H9 (cell line): ENCODE data around the gene MLKL. TPM values are rescaled to one million over a fixed set of nuclear protein-coding genes. Genes with fewer than 3 reads are reported as not detected.

Source experiments
- DNase-seq: peaks from one replicate; pipeline ENCODE4 v3.0.0-alpha.2; 2017
- H2AFZ ChIP-seq: one replicate; pipeline ENCODE4 v1.6.1; 2013; ENCODE audit warnings: mild to moderate bottlenecking, low read length, control low read depth, moderate library complexity
- H2AK5ac ChIP-seq: 2 replicates; pipeline ENCODE4 v1.6.1; 2013; ENCODE audit warnings: low read length, control low read depth, mixed read lengths; ENCODE audit not compliant: insufficient read length
- H2BK120ac ChIP-seq: one replicate; pipeline ENCODE4 v1.6.1; 2013; ENCODE audit warnings: low read depth, mild to moderate bottlenecking, low read length, control low read depth, inconsistent platforms; ENCODE audit not compliant: poor library complexity, severe bottlenecking
- H2BK12ac ChIP-seq: 2 replicates; pipeline ENCODE4 v1.6.1; 2013; ENCODE audit warnings: low read length, control low read depth, mixed read lengths, low read depth; ENCODE audit not compliant: insufficient read length
- H2BK15ac ChIP-seq: 2 replicates; pipeline ENCODE4 v1.6.1; 2013; ENCODE audit warnings: low read depth, low read length, control low read depth
- H2BK20ac ChIP-seq: one replicate; pipeline ENCODE4 v1.6.1; 2013; ENCODE audit warnings: low read depth, mild to moderate bottlenecking, low read length, control low read depth, inconsistent platforms; ENCODE audit not compliant: poor library complexity, severe bottlenecking
- H2BK5ac ChIP-seq: 2 replicates; pipeline ENCODE4 v1.6.1; 2013; ENCODE audit warnings: low read length, control low read depth, mixed read lengths; ENCODE audit not compliant: insufficient read length
- H3K14ac ChIP-seq: 2 replicates; pipeline ENCODE4 v1.6.1; 2013; ENCODE audit warnings: low read length, control low read depth; ENCODE audit not compliant: insufficient read depth
- H3K18ac ChIP-seq: 2 replicates; pipeline ENCODE4 v1.6.1; 2013; ENCODE audit warnings: low read depth, mild to moderate bottlenecking, mixed read lengths, low read length, control low read depth; ENCODE audit not compliant: insufficient read length
- H3K23ac ChIP-seq: 2 replicates; pipeline ENCODE4 v1.6.1; 2013; ENCODE audit warnings: low read length, control low read depth, mixed read lengths, low read depth; ENCODE audit not compliant: insufficient read length
- H3K23me2 ChIP-seq: 2 replicates; pipeline ENCODE4 v1.6.1; 2013; ENCODE audit warnings: low read depth, mild to moderate bottlenecking, mixed read lengths, low read length, control low read depth; ENCODE audit not compliant: insufficient read length, poor library complexity, severe bottlenecking
- H3K27ac ChIP-seq: 2 replicates; pipeline ENCODE4 v1.5.1; 2013; ENCODE audit warnings: low read length, control low read depth, mixed read lengths, low read depth; ENCODE audit not compliant: insufficient read length
- H3K27me3 ChIP-seq: 2 replicates; pipeline ENCODE4 v1.6.1; 2013; ENCODE audit warnings: low read length, control low read depth, inconsistent platforms; ENCODE audit not compliant: insufficient read depth
- H3K4ac ChIP-seq: 2 replicates; pipeline ENCODE4 v1.6.1; 2013; ENCODE audit warnings: low read depth, mild to moderate bottlenecking, control low read depth, inconsistent platforms, low read length, moderate library complexity
- H3K4me1 ChIP-seq: 2 replicates; pipeline ENCODE4 v1.6.1; 2013; ENCODE audit warnings: low read length, control low read depth, inconsistent platforms; ENCODE audit not compliant: insufficient read depth
- H3K4me2 ChIP-seq: 2 replicates; pipeline ENCODE4 v1.6.1; 2013; ENCODE audit warnings: low read length, control low read depth, mixed read lengths; ENCODE audit not compliant: insufficient read length, insufficient read depth
- H3K56ac ChIP-seq: 2 replicates; pipeline ENCODE4 v1.6.1; 2013; ENCODE audit warnings: low read depth, mild to moderate bottlenecking, mixed read lengths, low read length, control low read depth; ENCODE audit not compliant: insufficient read length
- H3K79me1 ChIP-seq: 2 replicates; pipeline ENCODE4 v1.6.1; 2013; ENCODE audit warnings: low read depth, mild to moderate bottlenecking, moderate library complexity, low read length, control low read depth, inconsistent platforms; ENCODE audit not compliant: insufficient read depth, poor library complexity, severe bottlenecking
- H3K79me2 ChIP-seq: 2 replicates; pipeline ENCODE4 v1.6.1; 2013; ENCODE audit warnings: low read length, control low read depth, inconsistent platforms; ENCODE audit not compliant: insufficient read depth
- H3K9ac ChIP-seq: 2 replicates; pipeline ENCODE4 v1.6.1; 2013; ENCODE audit warnings: low read length, control low read depth, mixed read lengths; ENCODE audit not compliant: insufficient read length; ENCODE audit errors: extremely low read depth
- H3K9me3 ChIP-seq: one replicate; pipeline ENCODE4 v1.6.1; 2013; ENCODE audit warnings: low read depth, low read length, inconsistent platforms; ENCODE audit not compliant: control insufficient read depth
- H3T11ph ChIP-seq: one replicate; pipeline ENCODE4 v1.6.1; 2013; ENCODE audit warnings: mild to moderate bottlenecking, low read length, control low read depth, inconsistent platforms
- H4K20me1 ChIP-seq: one replicate; pipeline ENCODE4 v1.6.1; 2013; ENCODE audit not compliant: control insufficient read depth, insufficient read length, insufficient read depth
- H4K5ac ChIP-seq: 2 replicates; pipeline ENCODE4 v1.6.1; 2013; ENCODE audit warnings: low read depth, mild to moderate bottlenecking, mixed read lengths, low read length, control low read depth; ENCODE audit not compliant: insufficient read length
- H4K8ac ChIP-seq: replicated peaks from 2 replicates; pipeline ENCODE4 v1.6.1; 2013; ENCODE audit warnings: low read length, control low read depth, mixed read lengths, low read depth; ENCODE audit not compliant: insufficient read length
- H4K91ac ChIP-seq: 2 replicates; pipeline ENCODE4 v1.6.1; 2013; ENCODE audit warnings: low read depth, mild to moderate bottlenecking, moderate library complexity, mixed read lengths, low read length, control low read depth; ENCODE audit not compliant: insufficient read length
- H3K27ac Mint-ChIP-seq, 3 experiments: 2 replicates in 2 of 3; 3 replicates in 1 of 3; pipeline ENCODE4 v1.8.0; 2020 to 2021; ENCODE audit warnings: mixed read lengths in 3 of 3, mild to moderate bottlenecking in 1 of 3, moderate library complexity in 1 of 3
- H3K27me3 Mint-ChIP-seq: 2 replicates; pipeline ENCODE4 v1.8.0; 2021; ENCODE audit warnings: low read depth, mild to moderate bottlenecking, moderate library complexity, mixed read lengths
- H3K36me3 Mint-ChIP-seq, 3 experiments: 2 replicates in 2 of 3; 3 replicates in 1 of 3; pipeline ENCODE4 v1.8.0; 2020 to 2021; ENCODE audit warnings: low read depth in 3 of 3, mixed read lengths in 3 of 3; ENCODE audit not compliant: insufficient read depth in 1 of 3
- H3K4me1 Mint-ChIP-seq, 2 experiments: 2 replicates each; pipeline ENCODE4 v1.8.0; 2020; ENCODE audit warnings: mixed read lengths in 2 of 2
- H3K4me3 Mint-ChIP-seq, 2 experiments: 2 replicates in 1 of 2; 3 replicates in 1 of 2; pipeline ENCODE4 v1.8.0; 2020 to 2021; ENCODE audit warnings: mild to moderate bottlenecking in 2 of 2, mixed read lengths in 2 of 2, moderate library complexity in 1 of 2
- H3K9me3 Mint-ChIP-seq, 2 experiments: 2 replicates in 1 of 2; 3 replicates in 1 of 2; pipeline ENCODE4 v1.8.0; 2020; ENCODE audit warnings: mild to moderate bottlenecking in 2 of 2, mixed read lengths in 2 of 2, moderate library complexity in 1 of 2
- CTCF ChIP-seq: fragments of 200-600 bp; sonication (generic); conservative IDR thresholded peaks from 3 replicates; pipeline ENCODE4 v1.8.0; 2021; ENCODE audit warnings: antibody characterized with exemption, mild to moderate bottlenecking
- WGBS: extraction: QIAGEN DNeasy Blood & Tissue Kit; methylation state at CpG from one replicate; pipeline ENCODE4 v1.1.7; 2013; ENCODE audit warnings: missing lambda C conversion rate, low lambda C conversion rate, mixed read lengths; ENCODE audit not compliant: insufficient read length; ENCODE audit errors: extremely low coverage; 5-methylcytosine and 5-hydroxymethylcytosine counted together
- total RNA-seq: library from RNA; stranded (reverse); gene quantifications from 2 replicates; pipeline ENCODE4 v1.2.1, GENCODE V29; 2021

Gene MLKL
- total RNA-seq, 1 experiment from 2014 or later = 0.37 TPM

GRCh38 chr16:74651841-74652240 is 48.8 kb downstream of the MLKL start:
- Histone ChIP-seq H2AFZ (no peak overlapping the region), H3K4ac (no peak overlapping the region), H2BK5ac (no peak overlapping the region), H3K79me1 (peaks cover 11% of the 10 kb centered on the region), H3K27me3 (no peaks in the 10 kb centered on the region), H4K20me1 (no peaks in the 10 kb centered on the region), H4K8ac (no peak overlapping the region), H3K79me2 (peaks cover 7% of the 10 kb centered on the region), H2BK12ac (no peak overlapping the region), H2AK5ac (no peak overlapping the region), H3K4me1 (no peaks in the 10 kb centered on the region), H4K5ac (no peak overlapping the region), H3K18ac (no peak overlapping the region), H3K4me2 (no peak overlapping the region), H3T11ph (no peak overlapping the region), H3K9ac (no peak overlapping the region), H2BK120ac (no peak overlapping the region), H3K9me3 (no peaks in the 10 kb centered on the region), H2BK15ac (no peak overlapping the region), H4K91ac (no peak overlapping the region), H3K27ac (no peak overlapping the region), H3K14ac (no peak overlapping the region), H2BK20ac (no peak overlapping the region), H3K23me2 (no peaks in the 10 kb centered on the region), H3K23ac (no peak overlapping the region), H3K56ac (no peak overlapping the region)
- Mint-ChIP-seq H3K9me3 (no peaks in the 10 kb centered on the region), H3K4me1 (no peaks in the 10 kb centered on the region; a peak in 1 of 4 replicates), H3K4me3 (no peak overlapping the region), H3K27me3 (no peaks in the 10 kb centered on the region), H3K27ac (peak overlapping the region in 1 of 3 experiments; percentile 55; a peak in 2 of 7 replicates), H3K36me3 (peaks cover 41 to 80% (median 68%) of the 10 kb centered on the region in 3 experiments; a peak in 6 of 7 replicates)
- no peak for DNase-seq
- TF ChIP-seq CTCF = no peak
- WGBS = no CpG with 5 or more reads among the region's 2 CpGs
